Epithelial cell of esophagus (primary cell): Measurements from ENCODE around the gene UNC13C.

Experiments used
- DNase-seq: peaks from one replicate; pipeline ENCODE4 v3.0.0; 2010; ENCODE audit warnings: low read depth
- H3K4me3 ChIP-seq: 2 replicates; pipeline ENCODE4 v1.5.1; 2011; ENCODE audit warnings: mild to moderate bottlenecking, low read length, control low read depth
- TF ChIP-seq, protein P1 (sequence below): IDR thresholded peaks from 2 replicates; pipeline ENCODE4 v1.5.1; 2011; ENCODE audit warnings: low read depth, mild to moderate bottlenecking, low read length, control low read depth, inconsistent platforms; ENCODE audit not compliant: insufficient read depth; ENCODE audit errors: missing control alignments

Gene UNC13C

DNA sequence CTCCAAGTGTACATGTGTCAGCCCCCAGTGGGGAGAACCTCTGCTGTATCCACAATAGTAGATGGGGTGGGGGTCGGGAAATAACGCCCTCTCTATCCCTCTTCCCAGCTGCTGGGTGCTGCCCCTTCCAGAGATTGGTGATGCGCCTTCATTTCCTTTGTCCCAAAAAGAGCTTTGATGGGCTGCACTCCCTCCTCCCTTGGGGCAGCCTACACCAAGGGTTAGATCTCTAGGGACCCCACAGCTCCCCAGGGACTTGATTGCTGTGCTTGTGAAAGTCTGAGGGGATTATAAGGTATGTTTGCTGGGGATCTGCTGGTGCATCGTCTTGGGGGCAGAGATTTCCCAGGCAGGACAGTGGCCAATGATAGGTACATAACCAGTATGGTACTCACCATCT lies 105.3 kb downstream of the UNC13C start:
- DNase-seq: no peak
- no peak overlapping the region for H3K4me3 ChIP-seq
- TF ChIP-seq, protein P1, sequence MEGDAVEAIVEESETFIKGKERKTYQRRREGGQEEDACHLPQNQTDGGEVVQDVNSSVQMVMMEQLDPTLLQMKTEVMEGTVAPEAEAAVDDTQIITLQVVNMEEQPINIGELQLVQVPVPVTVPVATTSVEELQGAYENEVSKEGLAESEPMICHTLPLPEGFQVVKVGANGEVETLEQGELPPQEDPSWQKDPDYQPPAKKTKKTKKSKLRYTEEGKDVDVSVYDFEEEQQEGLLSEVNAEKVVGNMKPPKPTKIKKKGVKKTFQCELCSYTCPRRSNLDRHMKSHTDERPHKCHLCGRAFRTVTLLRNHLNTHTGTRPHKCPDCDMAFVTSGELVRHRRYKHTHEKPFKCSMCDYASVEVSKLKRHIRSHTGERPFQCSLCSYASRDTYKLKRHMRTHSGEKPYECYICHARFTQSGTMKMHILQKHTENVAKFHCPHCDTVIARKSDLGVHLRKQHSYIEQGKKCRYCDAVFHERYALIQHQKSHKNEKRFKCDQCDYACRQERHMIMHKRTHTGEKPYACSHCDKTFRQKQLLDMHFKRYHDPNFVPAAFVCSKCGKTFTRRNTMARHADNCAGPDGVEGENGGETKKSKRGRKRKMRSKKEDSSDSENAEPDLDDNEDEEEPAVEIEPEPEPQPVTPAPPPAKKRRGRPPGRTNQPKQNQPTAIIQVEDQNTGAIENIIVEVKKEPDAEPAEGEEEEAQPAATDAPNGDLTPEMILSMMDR: no peak

DNA sequence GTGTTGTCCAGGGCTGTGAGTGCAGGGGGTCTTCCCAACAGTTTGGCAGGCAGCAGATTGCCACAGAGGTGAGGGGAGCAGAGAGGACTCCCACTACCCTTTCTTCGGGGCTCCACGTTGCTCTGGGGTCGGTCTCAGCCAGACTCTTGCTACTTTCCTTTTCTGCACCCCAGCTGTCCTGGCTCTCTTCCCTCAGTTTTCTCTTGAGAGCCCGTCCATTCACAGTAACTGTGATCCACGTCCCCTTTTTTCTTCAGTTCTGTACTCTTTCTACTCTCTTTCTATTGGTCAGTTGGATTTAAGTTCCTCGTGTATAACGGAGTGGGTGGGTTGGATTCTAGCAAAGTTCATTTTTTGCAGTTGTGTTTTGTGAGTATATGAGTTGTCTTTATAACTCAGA lies 105.8 kb downstream of the UNC13C start:
- no peak overlapping the region for H3K4me3 ChIP-seq
- TF ChIP-seq, protein P1: no peak
- no peak for DNase-seq

DNA sequence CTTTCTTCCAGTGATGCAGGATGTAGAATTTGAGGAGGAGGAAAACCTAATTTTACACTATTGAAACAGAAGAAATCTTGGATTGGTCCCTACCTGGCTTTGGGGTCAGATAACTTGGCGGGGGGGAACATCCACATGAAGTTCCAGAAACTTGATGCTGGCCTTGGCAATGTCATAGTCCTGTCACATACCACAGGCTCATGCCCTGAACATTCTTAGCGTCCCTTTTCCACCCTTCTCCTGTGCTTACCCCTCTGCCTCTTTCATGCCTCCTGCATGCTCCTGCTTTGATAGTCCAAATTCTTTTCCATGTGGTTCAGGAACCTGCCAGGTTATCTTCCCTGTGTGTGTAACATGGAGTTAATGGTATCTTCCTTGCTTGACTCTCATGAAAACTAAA lies 110.6 kb downstream of the UNC13C start:
- TF ChIP-seq, protein P1: no peak

DNA sequence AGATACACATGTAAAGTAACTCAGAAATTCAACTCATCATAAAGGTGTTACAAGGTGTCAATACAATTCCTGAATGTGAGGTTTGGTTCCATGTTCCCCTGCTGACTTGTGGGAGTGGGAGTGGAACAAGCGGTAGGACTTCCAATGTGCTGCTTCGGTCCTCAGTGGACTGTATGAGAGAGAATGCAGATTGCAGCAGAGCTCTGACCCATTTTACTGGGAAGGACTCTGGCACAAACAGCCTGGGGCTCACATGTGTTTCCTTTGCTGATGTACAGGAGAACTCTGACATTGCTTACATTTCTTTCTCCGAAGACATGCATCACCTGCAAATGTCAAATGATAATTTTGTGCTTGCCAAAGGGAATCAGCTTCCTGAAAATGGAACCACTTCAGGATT lies 111.5 kb downstream of the UNC13C start:
- no peak overlapping the region for H3K4me3 ChIP-seq
- DNase-seq: no peak
- TF ChIP-seq, protein P1: no peak

More for the DNA sequence above, 110.6 kb downstream of the UNC13C start:
- DNase-seq: no peak
- H3K4me3 ChIP-seq: no peak overlapping the region

DNA sequence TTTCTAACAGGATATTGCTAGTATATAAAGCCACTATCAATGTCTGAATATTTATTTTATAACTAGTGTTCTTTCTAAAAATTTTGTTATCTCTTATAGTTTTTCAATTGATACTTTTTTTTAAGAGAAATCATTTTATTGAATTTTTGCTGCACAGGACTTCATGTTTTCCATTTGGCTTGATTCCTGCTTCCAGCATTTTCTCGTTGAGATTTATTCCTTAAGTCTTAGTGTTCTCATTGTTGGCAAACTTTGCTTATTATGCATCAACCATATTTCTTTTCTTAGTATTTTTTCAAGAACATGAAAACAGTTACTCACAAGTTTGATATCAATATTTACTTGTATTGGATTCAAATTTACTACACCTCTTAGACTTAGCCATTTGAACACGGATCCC lies 113.4 kb downstream of the UNC13C start:
- TF ChIP-seq, protein P1: no peak
- H3K4me3 ChIP-seq: no peak overlapping the region
- DNase-seq: no peak

DNA sequence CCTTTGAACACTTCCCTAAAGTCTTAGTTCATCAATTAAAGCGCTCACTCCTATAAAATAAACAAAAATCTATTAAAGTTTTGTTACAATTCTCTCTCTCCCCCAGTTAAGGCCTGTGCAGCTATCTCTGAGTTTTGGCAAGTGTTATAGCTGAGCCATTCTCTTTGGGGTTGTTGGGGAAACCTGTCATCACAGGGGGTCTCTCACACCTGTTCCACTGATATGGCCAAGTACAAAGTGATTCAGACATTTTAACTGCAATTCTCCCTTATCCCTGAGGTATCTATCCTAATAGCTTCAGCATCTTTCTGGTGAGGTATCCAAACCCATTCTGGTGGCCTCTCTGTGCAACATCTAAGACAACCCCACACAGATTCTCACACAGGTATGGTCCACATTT lies 116.4 kb downstream of the UNC13C start:
- no peak for DNase-seq

DNA sequence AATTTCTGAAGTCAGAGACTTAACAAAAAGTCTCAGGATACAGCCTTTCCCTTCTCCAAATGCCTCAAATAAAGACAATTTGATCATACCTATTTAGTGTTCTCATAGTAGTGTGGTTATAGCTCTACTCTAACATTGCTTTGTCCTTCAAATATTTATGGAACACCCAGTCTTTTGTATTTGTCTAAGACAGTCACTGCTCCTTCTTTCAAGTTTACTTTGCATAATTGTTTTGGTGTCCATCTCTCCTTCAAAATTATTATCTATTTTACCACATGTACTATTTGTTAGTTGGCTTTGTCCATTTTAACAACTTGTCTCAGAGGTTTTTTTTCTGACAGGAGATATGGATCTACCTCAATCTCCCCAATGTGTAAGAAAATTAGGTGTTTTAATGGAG lies 118.8 kb downstream of the UNC13C start:
- DNase-seq: no peak
- H3K4me3 ChIP-seq: no peak overlapping the region
- TF ChIP-seq, protein P1: no peak

More for the DNA sequence above, 116.4 kb downstream of the UNC13C start:
- TF ChIP-seq, protein P1: no peak
- no peak overlapping the region for H3K4me3 ChIP-seq
